ENCODE data around the gene PRG2.
A peak's percentile ranks its signal among the peaks of the same experiment; 100 is the strongest.
"Not testable (repeated sequence)": the region's sequence is repeated elsewhere in the genome, so short reads cannot be mapped to it uniquely, and the experiment has no call there.

Gene PRG2

DNA sequence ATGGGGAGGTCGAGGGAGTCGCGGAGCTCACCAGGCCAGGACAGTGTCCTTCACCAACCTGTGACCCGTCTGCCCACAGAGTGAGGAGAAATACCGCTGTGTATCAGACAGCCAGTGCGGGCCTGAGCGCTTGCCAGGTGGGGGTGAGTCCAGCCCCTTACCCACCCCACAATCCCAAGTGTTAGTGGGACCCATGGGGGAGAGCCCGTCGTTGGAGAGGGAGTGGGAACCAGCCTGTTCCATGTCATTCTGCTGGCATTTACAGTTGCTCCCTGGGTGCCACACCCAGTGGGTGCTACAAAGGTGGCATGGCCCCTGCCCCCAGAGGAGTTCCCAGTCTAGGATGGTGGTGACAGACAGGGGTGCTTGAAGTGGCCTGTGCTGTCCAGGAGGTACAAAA is 43.1 kb downstream of the PRG2 start:
- DNase-seq (ENCODE audit: low read depth, low spot score) = no peak

DNA sequence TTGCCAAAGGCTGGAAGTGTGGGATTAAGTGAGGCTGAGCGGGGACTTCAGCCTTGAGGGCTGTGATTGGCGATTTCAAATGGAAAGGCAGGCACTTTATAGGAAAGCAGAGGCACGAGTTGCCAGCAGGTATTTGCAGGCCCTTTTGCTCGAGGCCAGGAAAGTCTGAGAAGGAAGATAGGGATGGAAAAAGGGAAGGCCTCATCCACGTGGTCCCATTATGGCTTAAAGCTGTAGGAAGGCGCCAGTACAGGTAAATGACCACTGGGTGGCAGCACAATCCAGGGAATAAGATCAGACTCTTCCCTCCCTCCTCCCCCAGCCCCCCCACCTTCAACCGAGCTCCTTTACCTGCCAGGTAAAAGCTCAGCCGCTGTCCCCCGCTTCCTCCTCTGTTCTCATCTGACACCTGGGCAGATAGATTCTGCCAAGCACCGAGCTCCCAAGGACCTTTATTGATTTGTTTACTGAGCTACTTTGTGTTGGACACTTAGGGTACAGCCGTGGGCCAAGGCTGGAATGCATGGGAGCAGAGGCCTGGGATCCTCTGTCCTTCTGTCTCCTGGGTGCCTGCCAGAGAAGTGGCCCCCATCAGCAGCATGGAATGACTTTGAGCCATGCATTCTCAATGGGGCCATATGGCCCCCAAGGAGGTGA is 44.8 kb downstream of the PRG2 start:
- peak; percentile 48 for DNase-seq (ENCODE audit: low read depth, low spot score)

DNA sequence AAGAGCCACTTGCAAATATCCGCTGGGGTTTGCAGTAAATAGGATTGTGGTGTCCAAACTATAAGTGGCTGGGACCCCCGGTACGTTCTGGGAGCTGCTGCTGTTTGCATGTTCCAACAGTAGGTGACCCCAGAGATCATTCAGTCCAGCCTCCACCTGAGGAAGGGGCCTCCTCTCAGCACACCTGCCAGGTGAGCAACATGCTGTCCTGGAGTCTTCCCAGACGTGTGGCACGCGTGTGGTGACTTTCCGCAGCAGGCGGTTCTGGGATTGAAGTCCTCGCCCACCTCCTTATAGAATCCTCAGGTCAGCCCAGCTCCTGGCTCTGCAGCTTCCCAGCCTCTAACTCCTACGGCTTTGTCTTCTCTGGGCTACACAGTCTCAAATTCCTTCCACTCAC is 45.6 kb downstream of the PRG2 start:
- no peak for DNase-seq (ENCODE audit: low read depth, low spot score)

DNA sequence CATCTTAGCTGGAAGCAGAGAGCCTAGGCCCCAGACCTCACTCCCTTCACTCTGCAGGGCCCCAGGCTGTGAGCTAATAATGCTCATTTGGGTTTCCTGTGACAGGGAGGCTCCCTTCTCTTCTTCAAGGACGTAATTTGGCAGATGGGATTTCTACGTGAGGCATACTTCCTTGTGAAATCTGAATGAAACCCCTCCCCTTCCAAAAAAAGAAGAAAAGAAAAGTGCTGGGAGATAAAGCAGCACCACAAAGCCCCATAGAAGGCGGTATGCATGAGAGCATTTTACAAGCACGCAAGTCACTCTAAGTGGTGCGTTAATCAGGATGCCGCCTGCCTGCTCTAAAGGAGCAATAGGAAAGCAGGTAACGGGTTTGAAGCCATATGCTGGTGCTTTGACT is 46.6 kb downstream of the PRG2 start:
- DNase-seq (ENCODE audit: low read depth, low spot score) = no peak

DNA sequence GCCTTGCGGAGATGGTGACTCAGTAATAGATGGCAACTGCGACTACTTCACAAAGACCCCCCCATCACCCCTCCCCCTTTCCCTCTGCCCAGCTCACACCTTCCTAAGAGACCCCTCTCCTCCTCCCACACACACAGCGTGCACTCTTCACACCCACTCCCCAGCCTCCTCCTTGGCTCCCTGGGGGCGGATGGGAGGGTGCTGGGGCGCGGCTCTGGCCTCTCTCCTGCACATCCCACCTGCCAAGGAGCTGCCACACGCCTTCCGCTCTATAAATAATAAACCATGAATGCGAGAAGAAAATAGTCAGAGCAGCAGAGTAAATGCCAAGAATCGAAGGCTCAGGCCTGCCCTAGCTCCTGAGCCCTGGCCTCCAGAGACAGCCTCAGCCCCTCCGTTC is 47.7 kb downstream of the PRG2 start:
- no peak for DNase-seq (ENCODE audit: low read depth, low spot score)

DNA sequence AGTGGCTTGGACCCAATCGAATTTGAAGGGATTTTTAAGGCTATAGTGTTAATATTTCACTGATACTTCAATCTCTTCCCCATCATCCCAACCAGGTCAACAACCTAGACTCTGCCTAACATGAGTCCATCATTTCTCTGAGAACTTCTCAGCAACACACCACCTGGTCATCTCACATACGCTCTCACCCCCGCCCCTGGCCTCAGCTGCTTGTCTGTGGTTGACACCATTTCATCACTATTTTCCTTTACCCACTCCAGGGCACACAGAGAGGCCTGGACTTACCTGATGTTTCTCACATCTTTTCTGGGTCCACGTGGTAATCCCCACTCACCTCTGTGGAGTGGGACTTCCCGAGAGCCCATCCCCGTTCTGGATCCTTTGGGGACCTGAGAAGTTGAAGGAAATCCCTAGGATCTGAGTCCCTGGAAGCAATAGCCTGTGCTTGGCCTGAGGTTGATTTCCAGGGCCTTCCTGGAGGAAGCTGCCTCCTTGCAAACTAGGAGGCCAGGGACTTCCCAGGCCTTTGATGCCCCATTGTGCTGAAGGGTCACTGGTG is 49.1 kb downstream of the PRG2 start:
- DNase-seq (ENCODE audit: low read depth, low spot score) = no peak

DNA sequence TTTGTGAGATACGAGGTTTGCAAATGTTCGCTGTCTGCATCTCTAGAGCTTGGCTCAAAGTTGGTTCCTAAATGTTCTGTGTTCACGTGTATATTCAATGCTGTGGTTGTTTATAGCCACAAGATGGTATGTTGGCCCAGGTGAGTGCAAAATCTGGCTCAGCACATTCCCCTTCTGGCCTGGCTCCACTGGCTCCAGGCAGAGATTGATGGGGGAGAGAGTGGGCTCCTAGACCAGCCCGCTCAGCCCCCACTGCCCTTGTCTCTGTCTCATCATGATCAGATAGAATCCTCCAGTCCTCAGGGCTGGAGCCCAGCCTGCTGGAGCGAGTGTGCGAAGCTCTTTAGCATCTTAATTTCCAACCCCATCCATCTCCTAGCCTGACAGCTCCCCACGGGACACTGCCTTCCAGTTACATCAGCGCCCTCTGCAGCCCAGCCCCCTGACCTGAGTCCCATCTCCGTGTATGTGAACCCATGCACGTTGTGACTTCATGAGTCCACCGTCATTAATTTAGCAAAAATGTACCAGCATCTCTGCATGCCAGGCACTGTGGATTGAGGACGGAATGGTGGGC is 50.3 kb downstream of the PRG2 start:
- no peak for DNase-seq (ENCODE audit: low read depth, low spot score)

DNA sequence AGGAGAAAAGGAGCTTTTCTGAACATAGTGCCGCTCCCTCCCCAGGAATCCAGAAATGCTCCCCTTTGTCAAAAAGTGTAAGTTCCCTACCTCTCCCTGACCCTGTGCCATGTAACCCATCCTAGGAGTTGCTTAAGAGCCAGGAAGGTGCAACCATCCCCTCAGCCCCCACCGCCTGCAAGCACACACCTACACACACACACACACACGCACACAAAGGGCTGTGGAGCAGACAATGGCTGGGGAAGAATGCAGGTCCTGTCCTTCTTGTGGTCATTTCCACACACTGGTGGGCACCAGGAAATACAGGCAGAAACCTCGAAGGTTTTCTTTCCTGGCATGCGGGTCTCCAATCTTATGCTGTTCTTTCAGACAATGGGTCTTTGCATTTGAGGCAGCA is 51.1 kb downstream of the PRG2 start:
- DNase-seq (ENCODE audit: low read depth, low spot score) = no peak

DNA sequence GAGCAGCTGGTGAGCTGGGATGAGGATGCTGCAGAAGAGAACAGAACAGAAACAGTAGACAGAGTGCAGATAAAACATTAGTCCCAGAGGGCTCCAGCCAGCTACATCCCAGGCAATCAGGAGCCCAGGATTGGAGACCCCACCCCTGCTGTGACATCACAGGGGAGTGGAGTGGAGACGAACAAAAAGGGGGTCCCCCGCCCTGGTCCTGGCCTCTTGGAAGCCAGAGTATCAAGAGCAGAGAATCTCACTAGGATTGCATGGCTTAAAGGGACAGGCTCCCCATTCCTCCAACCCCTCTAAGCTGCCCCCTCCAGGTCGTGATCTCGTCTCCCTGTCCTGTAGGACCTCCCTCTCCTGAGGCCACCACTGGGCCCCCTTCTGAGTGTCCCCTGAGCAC is 52.3 kb downstream of the PRG2 start, which contains the start of gene P2RX3:
Gene P2RX3 (plus strand): TSS at position 211 of the 400 bp plus-strand sequence. CDS start 199 bp downstream, outside the sequence.
- DNase-seq (ENCODE audit: low read depth, low spot score) = no peak

DNA sequence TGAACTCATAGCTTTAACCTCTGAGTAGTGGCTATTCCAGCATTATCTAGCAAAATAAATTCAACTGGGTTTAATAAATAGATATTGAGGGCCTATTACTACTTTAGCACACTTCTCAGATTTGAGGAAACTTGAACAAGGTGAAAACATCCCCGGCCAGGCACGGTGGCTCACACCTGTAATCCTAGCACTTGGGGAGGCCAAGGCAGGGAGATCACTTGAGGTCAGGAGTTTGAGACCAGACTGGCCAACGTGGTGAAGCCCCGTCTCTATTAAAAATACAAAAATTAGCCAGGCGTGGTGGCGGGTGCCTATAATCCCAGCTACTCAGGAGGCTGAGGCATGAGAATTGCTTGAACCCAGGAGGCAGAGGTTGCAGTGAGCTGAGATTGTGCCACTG is 53.6 kb downstream of the PRG2 start:
- DNase-seq (ENCODE audit: low read depth, low spot score) = not testable (repeated sequence)
